Hepatocyte (in vitro differentiated cells): ENCODE measurements around the gene HDDC3. TPM values are rescaled to one million over a fixed set of nuclear protein-coding genes. Genes with fewer than 3 reads are reported as not detected.

Source experiments
- DNase-seq: peaks from one replicate; pipeline ENCODE4 v3.0.0-alpha.2; 2016; ENCODE audit warnings: low spot score
- H2AFZ ChIP-seq: fragments of 200-600 bp; sonication (generic); 2 replicates; pipeline ENCODE4 v1.6.0; 2016; ENCODE audit warnings: antibody characterized with exemption, mild to moderate bottlenecking
- H3K27ac ChIP-seq: fragments of 200-600 bp; sonication (generic); 2 replicates; pipeline ENCODE4 v1.5.1; 2016; ENCODE audit warnings: mild to moderate bottlenecking
- H3K27me3 ChIP-seq: fragments of 200-600 bp; sonication (generic); 2 replicates; pipeline ENCODE4 v1.6.1; 2016
- H3K36me3 ChIP-seq: fragments of 200-600 bp; sonication (generic); replicated peaks from 2 replicates; pipeline ENCODE4 v1.5.1; 2016; ENCODE audit warnings: low read depth; ENCODE audit not compliant: insufficient read depth
- H3K4me1 ChIP-seq: fragments of 200-600 bp; sonication (generic); 2 replicates; pipeline ENCODE4 v1.5.1; 2016; ENCODE audit warnings: mild to moderate bottlenecking, moderate library complexity; ENCODE audit not compliant: insufficient read depth
- H3K4me2 ChIP-seq: fragments of 200-600 bp; sonication (generic); 2 replicates; pipeline ENCODE4 v1.6.0; 2016
- H3K4me3 ChIP-seq: fragments of 200-600 bp; sonication (generic); 2 replicates; pipeline ENCODE4 v1.5.1; 2016; ENCODE audit warnings: mild to moderate bottlenecking
- H3K79me2 ChIP-seq: fragments of 200-600 bp; sonication (generic); 2 replicates; pipeline ENCODE4 v1.6.0; 2017; ENCODE audit warnings: mild to moderate bottlenecking
- H3K9me2 ChIP-seq: fragments of 200-600 bp; sonication (generic); replicated peaks from 2 replicates; pipeline ENCODE4 v1.6.0; 2017; ENCODE audit warnings: mild to moderate bottlenecking; ENCODE audit not compliant: insufficient read depth
- H3K9me3 ChIP-seq: fragments of 200-600 bp; sonication (generic); 2 replicates; pipeline ENCODE4 v1.5.1; 2016; ENCODE audit warnings: low read depth, mild to moderate bottlenecking
- H4K20me1 ChIP-seq: fragments of 200-600 bp; sonication (generic); 2 replicates; pipeline ENCODE4 v1.6.0; 2016; ENCODE audit warnings: mild to moderate bottlenecking; ENCODE audit not compliant: insufficient read depth, poor library complexity, severe bottlenecking
- EZH2 ChIP-seq: fragments of 200-600 bp; sonication (generic); IDR thresholded peaks from 2 replicates; pipeline ENCODE4 v1.6.1; 2016; ENCODE audit warnings: antibody characterized with exemption, mild to moderate bottlenecking, borderline replicate concordance
- EZH2phosphoT487 ChIP-seq: fragments of 200-600 bp; sonication (generic); IDR thresholded peaks from one replicate; pipeline ENCODE4 v1.6.1; 2018; ENCODE audit warnings: antibody characterized with exemption, mild to moderate bottlenecking, low read depth, moderate library complexity; ENCODE audit not compliant: unreplicated experiment, severe bottlenecking
- WGBS: methylation state at CpG from one replicate; pipeline ENCODE4 v1.1.6; 2016; ENCODE audit warnings: low lambda C conversion rate; ENCODE audit errors: missing lambda C conversion rate; 5-methylcytosine and 5-hydroxymethylcytosine counted together
- polyA plus RNA-seq: library from polyadenylated mRNA; unstranded; fragments of >200 nt; fragmentation: Nextera tagmentation; extraction: Ambion mirVana; gene quantifications from 2 replicates; pipeline ENCODE4 v1.2.1, GENCODE V29; 2016
- small RNA-seq: library from RNA; depleted of rRNA; stranded (forward); fragments of <200 nt; gene quantifications from one replicate; pipeline ENCODE3, GENCODE V24; 2014
- total RNA-seq: library from RNA; depleted of rRNA; stranded (reverse); fragments of >200 nt; gene quantifications from 2 replicates; pipeline ENCODE4 v1.2.3, GENCODE V29; 2014
- TF ChIP-seq, protein P1 (sequence below): fragments of 200-600 bp; sonication (generic); IDR thresholded peaks from 2 replicates; pipeline ENCODE4 v1.5.1; 2016; ENCODE audit warnings: antibody characterized with exemption, mild to moderate bottlenecking; ENCODE audit not compliant: poor library complexity

Gene HDDC3
- total and polyA plus RNA-seq, 2 experiments from 2014 or later: 15.4 to 20.0 TPM

DNA sequence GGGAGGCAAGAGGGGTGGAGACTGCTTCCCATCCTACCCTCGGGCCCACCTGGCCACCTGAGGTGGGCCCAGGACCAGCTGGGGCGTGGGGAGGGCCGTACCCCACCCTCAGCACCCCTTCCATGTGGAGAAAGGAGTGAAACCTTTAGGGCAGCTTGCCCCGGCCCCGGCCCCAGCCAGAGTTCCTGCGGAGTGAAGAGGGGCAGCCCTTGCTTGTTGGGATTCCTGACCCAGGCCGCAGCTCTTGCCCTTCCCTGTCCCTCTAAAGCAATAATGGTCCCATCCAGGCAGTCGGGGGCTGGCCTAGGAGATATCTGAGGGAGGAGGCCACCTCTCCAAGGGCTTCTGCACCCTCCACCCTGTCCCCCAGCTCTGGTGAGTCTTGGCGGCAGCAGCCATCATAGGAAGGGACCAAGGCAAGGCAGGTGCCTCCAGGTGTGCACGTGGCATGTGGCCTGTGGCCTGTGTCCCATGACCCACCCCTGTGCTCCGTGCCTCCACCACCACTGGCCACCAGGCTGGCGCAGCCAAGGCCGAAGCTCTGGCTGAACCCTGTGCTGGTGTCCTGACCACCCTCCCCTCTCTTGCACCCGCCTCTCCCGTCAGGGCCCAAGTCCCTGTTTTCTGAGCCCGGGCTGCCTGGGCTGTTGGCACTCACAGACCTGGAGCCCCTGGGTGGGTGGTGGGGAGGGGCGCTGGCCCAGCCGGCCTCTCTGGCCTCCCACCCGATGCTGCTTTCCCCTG is 50.2 kb downstream of the HDDC3 start:
- Histone ChIP-seq H4K20me1 (no peaks in the 10 kb centered on the region), H3K27ac (no peak overlapping the region), H3K36me3 (no peaks in the 10 kb centered on the region), H2AFZ (no peak overlapping the region), H3K4me3 (no peak overlapping the region), H3K9me3 (no peaks in the 10 kb centered on the region), H3K4me2 (no peak overlapping the region), H3K9me2 (no peaks in the 10 kb centered on the region), H3K27me3 (no peaks in the 10 kb centered on the region), H3K79me2 (no peaks in the 10 kb centered on the region), H3K4me1 (peaks cover 28% of the 10 kb centered on the region)
- no peak for TF ChIP-seq EZH2phosphoT487
- TF ChIP-seq EZH2: no peak
- TF ChIP-seq, protein P1, sequence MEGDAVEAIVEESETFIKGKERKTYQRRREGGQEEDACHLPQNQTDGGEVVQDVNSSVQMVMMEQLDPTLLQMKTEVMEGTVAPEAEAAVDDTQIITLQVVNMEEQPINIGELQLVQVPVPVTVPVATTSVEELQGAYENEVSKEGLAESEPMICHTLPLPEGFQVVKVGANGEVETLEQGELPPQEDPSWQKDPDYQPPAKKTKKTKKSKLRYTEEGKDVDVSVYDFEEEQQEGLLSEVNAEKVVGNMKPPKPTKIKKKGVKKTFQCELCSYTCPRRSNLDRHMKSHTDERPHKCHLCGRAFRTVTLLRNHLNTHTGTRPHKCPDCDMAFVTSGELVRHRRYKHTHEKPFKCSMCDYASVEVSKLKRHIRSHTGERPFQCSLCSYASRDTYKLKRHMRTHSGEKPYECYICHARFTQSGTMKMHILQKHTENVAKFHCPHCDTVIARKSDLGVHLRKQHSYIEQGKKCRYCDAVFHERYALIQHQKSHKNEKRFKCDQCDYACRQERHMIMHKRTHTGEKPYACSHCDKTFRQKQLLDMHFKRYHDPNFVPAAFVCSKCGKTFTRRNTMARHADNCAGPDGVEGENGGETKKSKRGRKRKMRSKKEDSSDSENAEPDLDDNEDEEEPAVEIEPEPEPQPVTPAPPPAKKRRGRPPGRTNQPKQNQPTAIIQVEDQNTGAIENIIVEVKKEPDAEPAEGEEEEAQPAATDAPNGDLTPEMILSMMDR: no peak
- WGBS: 93% methylated on average over 19 of the region's 19 CpGs
- no peak for DNase-seq

DNA sequence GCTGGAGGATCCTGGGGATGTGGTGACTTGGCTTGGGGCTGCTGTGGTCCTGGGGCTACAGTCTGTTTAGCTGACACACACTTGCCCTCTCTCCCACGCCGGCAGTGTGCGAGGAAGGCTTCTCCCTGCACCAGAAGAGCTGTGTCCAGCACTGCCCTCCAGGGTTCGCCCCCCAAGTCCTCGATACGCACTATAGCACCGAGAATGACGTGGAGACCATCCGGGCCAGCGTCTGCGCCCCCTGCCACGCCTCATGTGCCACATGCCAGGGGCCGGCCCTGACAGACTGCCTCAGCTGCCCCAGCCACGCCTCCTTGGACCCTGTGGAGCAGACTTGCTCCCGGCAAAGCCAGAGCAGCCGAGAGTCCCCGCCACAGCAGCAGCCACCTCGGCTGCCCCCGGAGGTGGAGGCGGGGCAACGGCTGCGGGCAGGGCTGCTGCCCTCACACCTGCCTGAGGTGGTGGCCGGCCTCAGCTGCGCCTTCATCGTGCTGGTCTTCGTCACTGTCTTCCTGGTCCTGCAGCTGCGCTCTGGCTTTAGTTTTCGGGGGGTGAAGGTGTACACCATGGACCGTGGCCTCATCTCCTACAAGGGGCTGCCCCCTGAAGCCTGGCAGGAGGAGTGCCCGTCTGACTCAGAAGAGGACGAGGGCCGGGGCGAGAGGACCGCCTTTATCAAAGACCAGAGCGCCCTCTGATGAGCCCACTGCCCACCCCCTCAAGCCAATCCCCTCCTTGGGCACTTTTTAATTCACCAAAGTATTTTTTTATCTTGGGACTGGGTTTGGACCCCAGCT is 51.0 kb downstream of the HDDC3 start:
- Histone ChIP-seq H3K4me2 (no peak overlapping the region), H3K4me3 (no peak overlapping the region), H3K9me3 (no peaks in the 10 kb centered on the region), H2AFZ (no peak overlapping the region), H3K9me2 (no peaks in the 10 kb centered on the region), H3K27me3 (no peaks in the 10 kb centered on the region), H3K27ac (no peak overlapping the region), H3K4me1 (peaks cover 28% of the 10 kb centered on the region), H3K36me3 (no peaks in the 10 kb centered on the region), H3K79me2 (no peaks in the 10 kb centered on the region), H4K20me1 (no peaks in the 10 kb centered on the region)
- 92% methylated on average over 35 of the region's 35 CpGs for whole genome bisulfite sequencing
- no peak for TF ChIP-seq EZH2
- TF ChIP-seq EZH2phosphoT487: no peak
- TF ChIP-seq, protein P1: no peak
- no peak for DNase-seq

DNA sequence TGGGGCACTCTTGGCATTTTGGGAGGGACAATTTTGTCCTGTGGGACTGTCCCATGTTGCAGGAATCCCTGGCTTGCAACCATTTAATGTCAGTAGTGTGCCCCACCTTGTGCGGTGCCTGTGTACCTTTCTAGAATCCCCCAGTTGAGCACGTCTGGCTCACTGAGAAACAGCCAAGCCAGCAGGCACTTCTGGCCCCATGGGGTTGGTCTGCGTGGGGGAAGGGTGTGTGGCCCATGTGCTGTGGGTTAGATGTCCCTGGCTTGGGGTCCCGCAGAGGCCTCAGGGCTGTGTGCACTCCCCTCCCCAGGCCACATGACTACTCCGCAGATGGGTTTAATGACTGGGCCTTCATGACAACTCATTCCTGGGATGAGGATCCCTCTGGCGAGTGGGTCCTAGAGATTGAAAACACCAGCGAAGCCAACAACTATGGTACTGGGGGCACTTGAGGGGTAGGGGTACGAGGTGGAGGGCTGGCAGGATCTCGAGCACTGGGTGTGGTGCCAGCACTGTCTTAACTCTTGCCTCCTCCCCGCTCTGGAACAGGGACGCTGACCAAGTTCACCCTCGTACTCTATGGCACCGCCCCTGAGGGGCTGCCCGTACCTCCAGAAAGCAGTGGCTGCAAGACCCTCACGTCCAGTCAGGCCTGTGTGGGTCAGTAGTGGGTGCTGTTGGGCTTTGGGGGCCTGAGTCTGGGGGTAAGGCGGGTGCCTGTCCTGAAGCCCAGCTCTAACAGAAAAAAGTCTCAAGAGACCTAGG is 51.8 kb downstream of the HDDC3 start:
- H3K27ac ChIP-seq: no peak overlapping the region
- DNase-seq: no peak
- no peak overlapping the region for H2AFZ ChIP-seq
- H3K4me1 ChIP-seq: peaks cover 26% of the 10 kb centered on the region
- TF ChIP-seq, protein P1: no peak
- TF ChIP-seq EZH2 (no peak), EZH2phosphoT487 (no peak)
- no peaks in the 10 kb centered on the region for H4K20me1 ChIP-seq
- no peak overlapping the region for H3K4me2 ChIP-seq
- WGBS: 92% methylated on average over 14 of the region's 16 CpGs
- H3K4me3 ChIP-seq: no peak overlapping the region
- H3K9me3 ChIP-seq: no peaks in the 10 kb centered on the region
- H3K27me3 ChIP-seq: no peaks in the 10 kb centered on the region
- H3K9me2 ChIP-seq: no peaks in the 10 kb centered on the region
- no peaks in the 10 kb centered on the region for H3K36me3 ChIP-seq
- peaks cover 2% of the 10 kb centered on the region for H3K79me2 ChIP-seq

Small RNAs within 50 kb of the gene (small RNA-seq; reads per million reads assigned to genes)
- gene RF00019: not detected

Other genes with a start within 250 kb of the HDDC3 start
- gene BLM, start 215.2 kb downstream of the HDDC3 start, total RNA-seq: 3.5 and 4.3 TPM in 2 replicates
- gene BLM, start 215.2 kb downstream of the HDDC3 start, polyA plus RNA-seq: 1.7 and 2.9 TPM in 2 replicates
- 62.6 and 67.9 TPM in 2 replicates for gene FURIN, start 64.0 kb downstream of the HDDC3 start, total RNA-seq
- gene FURIN, start 64.0 kb downstream of the HDDC3 start, polyA plus RNA-seq: 84.6 and 98.9 TPM in 2 replicates
- 5.7 and 13.5 TPM in 2 replicates for gene FES, start 48.0 kb downstream of the HDDC3 start, total RNA-seq
- 7.3 and 11.0 TPM in 2 replicates for gene FES, start 48.0 kb downstream of the HDDC3 start, polyA plus RNA-seq
- gene MAN2A2, start 29.2 kb downstream of the HDDC3 start, total RNA-seq: 8.3 and 11.2 TPM in 2 replicates
- 32.7 and 44.5 TPM in 2 replicates for gene MAN2A2, start 29.2 kb downstream of the HDDC3 start, polyA plus RNA-seq
- gene UNC45A, start 2.7 kb upstream of the HDDC3 start, total RNA-seq: 55.2 and 69.8 TPM in 2 replicates
- 55.3 and 63.3 TPM in 2 replicates for gene UNC45A, start 2.7 kb upstream of the HDDC3 start, polyA plus RNA-seq
- 5.3 and 9.5 TPM in 2 replicates for gene RCCD1, start 22.3 kb upstream of the HDDC3 start, total RNA-seq
- 9.4 and 11.2 TPM in 2 replicates for gene RCCD1, start 22.3 kb upstream of the HDDC3 start, polyA plus RNA-seq
- 29.2 and 35.8 TPM in 2 replicates for gene PRC1, start 62.0 kb upstream of the HDDC3 start, total RNA-seq
- 21.5 and 29.8 TPM in 2 replicates for gene PRC1, start 62.0 kb upstream of the HDDC3 start, polyA plus RNA-seq
- 8.0 and 11.7 TPM in 2 replicates for gene VPS33B, start 90.0 kb upstream of the HDDC3 start, total RNA-seq
- 7.8 and 10.4 TPM in 2 replicates for gene VPS33B, start 90.0 kb upstream of the HDDC3 start, polyA plus RNA-seq
- gene SV2B, start 167.7 kb upstream of the HDDC3 start, total RNA-seq: 0.56 and 2.2 TPM in 2 replicates
- gene SV2B, start 167.7 kb upstream of the HDDC3 start, polyA plus RNA-seq: 0.17 TPM in 1 of 2 replicates, not detected in the other